Skeletal muscle satellite cell (primary cell): ENCODE measurements around the gene NUBP2.

Source experiments
- H3K27me3 ChIP-seq: 2 replicates; pipeline ENCODE4 v1.7.0; 2013; ENCODE audit warnings: low read length; ENCODE audit not compliant: control insufficient read depth, insufficient read depth
- H3K36me3 ChIP-seq: 2 replicates; pipeline ENCODE4 v1.7.0; 2013; ENCODE audit warnings: mild to moderate bottlenecking, control low read depth, low read length; ENCODE audit not compliant: insufficient read depth
- H3K4me1 ChIP-seq: 2 replicates; pipeline ENCODE4 v1.7.0; 2013; ENCODE audit warnings: low read length; ENCODE audit not compliant: control insufficient read depth, insufficient read depth
- H3K4me2 ChIP-seq: 2 replicates; pipeline ENCODE4 v1.7.0; 2013; ENCODE audit warnings: mild to moderate bottlenecking, low read length
- H3K4me3 ChIP-seq: 2 replicates; pipeline ENCODE4 v1.7.0; 2013; ENCODE audit warnings: low read length
- H3K9ac ChIP-seq: 2 replicates; pipeline ENCODE4 v1.7.0; 2013; ENCODE audit warnings: mild to moderate bottlenecking, low read depth, low read length, moderate library complexity
- H3K9me3 ChIP-seq: replicated peaks from 2 replicates; pipeline ENCODE4 v1.7.0; 2013; ENCODE audit warnings: mild to moderate bottlenecking, control low read depth, low read length

Gene NUBP2

DNA sequence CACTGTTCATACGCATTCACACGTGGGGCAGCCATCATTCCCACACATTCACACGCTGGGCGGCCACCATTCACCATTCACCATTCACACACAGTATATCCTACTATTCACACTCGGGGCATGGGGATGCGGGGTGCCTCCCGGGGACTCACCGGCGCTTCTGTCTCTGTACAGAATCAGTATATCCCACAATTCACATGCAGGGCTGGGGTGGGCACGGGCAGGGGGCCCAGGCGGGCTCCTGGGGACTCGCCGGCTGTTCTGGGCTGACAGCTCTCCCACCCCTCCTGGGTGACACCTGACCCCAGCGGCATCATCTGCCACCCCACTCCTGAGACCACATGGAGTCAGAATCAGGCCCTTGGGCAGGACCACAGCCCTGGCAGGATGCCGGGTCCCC, 21.0 kb upstream of the NUBP2 start:
- no peaks in the 10 kb centered on the region for H3K4me1 ChIP-seq
- H3K36me3 ChIP-seq: peaks cover 66% of the 10 kb centered on the region

DNA sequence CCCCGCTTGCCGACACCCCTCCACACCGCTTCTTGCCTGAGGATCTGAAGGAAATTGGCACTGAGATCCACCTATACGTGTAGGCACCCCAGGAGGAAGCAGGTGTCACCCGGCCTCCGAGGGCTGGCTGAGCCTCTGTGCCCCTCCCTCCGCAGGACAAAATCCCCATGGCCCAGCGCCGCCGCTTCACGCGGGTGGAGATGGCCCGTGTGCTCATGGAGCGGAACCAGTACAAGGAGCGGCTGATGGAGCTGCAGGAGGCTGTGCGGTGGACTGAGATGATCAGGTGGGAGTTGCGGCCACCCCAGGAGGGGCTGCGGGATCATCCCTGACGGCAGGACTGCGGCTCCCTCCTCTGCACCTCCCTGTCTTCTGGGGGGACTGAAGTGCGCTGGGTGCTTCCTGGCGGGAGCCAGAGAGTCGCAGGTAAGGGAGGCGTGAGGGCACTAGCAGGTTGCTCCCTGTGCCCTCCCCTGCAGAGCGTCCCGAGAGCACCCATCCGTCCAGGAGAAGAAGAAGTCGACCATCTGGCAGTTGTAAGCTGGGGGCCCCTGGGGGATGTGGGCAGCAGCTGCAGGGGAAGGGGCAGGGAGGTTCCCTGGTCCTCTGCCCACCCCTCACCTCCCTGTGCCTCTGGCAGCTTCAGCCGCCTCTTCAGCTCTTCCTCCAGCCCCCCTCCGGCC, 20.4 kb upstream of the NUBP2 start:
- Histone ChIP-seq H3K4me3 (no peak overlapping the region), H3K4me1 (no peaks in the 10 kb centered on the region), H3K9me3 (no peaks in the 10 kb centered on the region), H3K4me2 (no peak overlapping the region), H3K9ac (no peak overlapping the region), H3K27me3 (no peaks in the 10 kb centered on the region), H3K36me3 (peaks cover 71% of the 10 kb centered on the region)

More for the DNA sequence above, 21.0 kb upstream of the NUBP2 start:
- H3K9ac ChIP-seq: no peak overlapping the region
- no peak overlapping the region for H3K4me2 ChIP-seq
- H3K27me3 ChIP-seq: no peaks in the 10 kb centered on the region
- H3K9me3 ChIP-seq: no peaks in the 10 kb centered on the region
- no peak overlapping the region for H3K4me3 ChIP-seq

DNA sequence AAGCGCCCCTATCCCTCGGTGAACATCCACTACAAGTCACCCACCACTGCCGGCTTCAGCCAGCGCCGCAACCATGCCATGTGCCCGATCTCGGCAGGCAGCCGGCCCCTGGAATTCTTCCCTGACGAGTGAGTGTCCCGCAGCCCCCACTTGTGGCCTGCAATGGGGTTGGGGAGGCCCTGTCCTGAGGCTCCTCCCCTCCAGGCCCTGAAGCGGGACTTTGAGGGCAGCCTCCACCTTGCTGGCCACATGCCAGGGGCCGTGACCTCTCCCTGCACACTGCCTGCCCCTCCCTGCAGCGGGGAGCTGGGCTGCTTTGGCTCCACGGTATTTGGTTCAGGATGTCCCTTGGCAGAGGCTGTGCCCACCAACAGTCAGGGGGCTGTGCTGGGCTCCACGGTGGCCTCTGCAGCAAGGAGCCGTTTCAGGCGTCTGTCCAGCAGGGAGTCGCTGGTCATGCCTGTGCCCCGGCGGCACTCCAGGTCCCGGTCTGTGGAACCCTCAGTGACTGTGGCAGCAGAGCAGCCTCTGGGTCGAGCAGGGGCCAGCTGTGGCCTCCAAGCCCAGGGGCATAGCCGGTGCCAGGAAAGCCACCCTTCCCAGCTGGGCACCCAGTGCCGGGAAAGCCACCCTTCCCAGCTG, 19.8 kb upstream of the NUBP2 start:
- H3K9ac ChIP-seq: no peak overlapping the region
- H3K4me2 ChIP-seq: no peak overlapping the region
- no peaks in the 10 kb centered on the region for H3K9me3 ChIP-seq
- H3K27me3 ChIP-seq: no peaks in the 10 kb centered on the region
- no peak overlapping the region for H3K4me3 ChIP-seq
- H3K4me1 ChIP-seq: no peaks in the 10 kb centered on the region
- peaks cover 74% of the 10 kb centered on the region for H3K36me3 ChIP-seq

DNA sequence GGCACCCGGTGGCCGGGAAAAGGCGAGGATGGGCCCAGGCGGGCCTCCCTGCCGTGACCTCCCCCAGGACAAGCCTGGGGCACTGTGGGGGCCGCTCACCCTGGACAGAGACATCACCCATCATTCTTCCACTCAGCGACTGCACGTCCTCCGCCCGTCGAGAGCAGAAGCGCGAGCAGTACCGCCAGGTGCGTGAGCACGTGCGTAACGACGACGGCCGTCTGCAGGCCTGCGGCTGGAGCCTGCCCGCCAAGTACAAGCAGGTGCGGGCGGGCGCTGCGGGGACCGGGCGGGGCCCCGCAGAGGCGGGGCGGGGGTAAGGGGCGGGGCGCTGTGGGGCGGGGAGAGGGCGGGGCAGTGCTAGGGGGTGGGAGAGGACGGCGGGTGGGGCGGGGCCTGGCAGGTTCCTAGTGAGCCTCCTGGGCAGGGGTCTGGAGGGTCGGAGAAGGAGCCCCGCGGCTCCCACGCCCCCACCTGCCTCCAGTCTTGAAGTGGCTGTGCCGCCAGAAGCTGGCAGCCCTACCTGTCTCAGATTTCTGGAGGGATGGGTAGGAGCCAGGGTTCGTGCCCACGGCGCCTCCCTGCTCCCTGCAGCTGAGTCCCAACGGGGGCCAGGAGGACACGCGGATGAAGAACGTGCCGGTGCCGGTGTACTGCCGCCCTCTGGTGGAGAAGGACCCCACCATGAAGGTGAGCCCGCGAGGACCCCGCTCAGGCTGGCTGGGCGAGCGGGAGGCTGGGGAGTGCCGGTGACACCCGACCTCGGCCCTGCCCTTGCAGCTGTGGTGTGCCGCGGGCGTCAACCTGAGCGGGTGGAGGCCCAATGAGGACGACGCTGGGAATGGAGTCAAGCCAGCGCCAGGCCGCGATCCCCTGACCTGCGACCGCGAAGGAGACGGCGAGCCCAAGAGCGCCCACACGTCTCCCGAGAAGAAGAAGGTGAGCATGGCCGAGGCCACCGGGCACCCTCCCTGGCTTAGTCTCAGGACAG, 18.9 kb upstream of the NUBP2 start:
- Histone ChIP-seq H3K9me3 (no peaks in the 10 kb centered on the region), H3K4me2 (no peak overlapping the region), H3K9ac (no peak overlapping the region), H3K4me1 (no peaks in the 10 kb centered on the region), H3K4me3 (no peak overlapping the region), H3K36me3 (peaks cover 77% of the 10 kb centered on the region), H3K27me3 (no peaks in the 10 kb centered on the region)

DNA sequence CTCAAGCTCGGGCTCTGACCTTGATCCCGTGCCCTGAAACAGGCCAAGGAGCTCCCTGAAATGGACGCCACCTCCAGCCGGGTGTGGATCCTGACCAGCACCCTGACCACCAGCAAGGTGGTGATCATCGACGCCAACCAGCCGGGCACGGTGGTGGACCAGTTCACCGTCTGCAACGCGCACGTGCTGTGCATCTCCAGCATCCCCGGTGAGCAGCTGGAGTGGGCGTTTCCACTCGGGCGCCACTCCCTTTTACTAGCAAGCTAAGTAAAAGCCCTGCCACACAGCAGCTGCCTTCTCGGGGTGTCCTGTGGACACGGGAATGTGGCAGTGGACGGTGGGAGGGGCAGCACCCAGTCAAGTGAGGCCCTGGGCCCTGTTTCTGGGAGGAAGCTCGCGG, 17.8 kb upstream of the NUBP2 start:
- peaks cover 82% of the 10 kb centered on the region for H3K36me3 ChIP-seq
- H3K4me2 ChIP-seq: no peak overlapping the region
- H3K4me1 ChIP-seq: peaks cover 1% of the 10 kb centered on the region
- no peaks in the 10 kb centered on the region for H3K9me3 ChIP-seq
- H3K4me3 ChIP-seq: no peak overlapping the region
- no peak overlapping the region for H3K9ac ChIP-seq
- no peaks in the 10 kb centered on the region for H3K27me3 ChIP-seq

DNA sequence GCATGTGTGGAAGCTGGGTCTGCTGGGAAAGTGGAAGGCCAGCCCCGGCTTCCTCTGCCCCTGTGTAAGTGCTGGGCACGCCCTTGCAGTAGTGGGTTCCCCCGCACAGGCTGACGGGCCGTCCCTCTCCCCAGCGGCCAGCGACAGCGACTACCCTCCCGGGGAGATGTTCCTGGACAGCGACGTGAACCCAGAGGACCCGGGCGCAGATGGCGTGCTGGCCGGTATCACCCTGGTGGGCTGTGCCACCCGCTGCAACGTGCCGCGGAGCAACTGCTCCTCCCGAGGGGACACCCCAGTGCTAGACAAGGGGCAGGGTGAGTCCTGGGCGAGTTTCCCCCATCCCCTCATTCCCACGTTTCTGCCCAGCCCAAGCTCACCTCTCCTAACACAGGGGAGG, 16.9 kb upstream of the NUBP2 start:
- Histone ChIP-seq H3K4me3 (no peak overlapping the region), H3K9ac (no peak overlapping the region), H3K9me3 (no peaks in the 10 kb centered on the region), H3K4me2 (no peak overlapping the region), H3K27me3 (no peaks in the 10 kb centered on the region), H3K4me1 (peaks cover 10% of the 10 kb centered on the region), H3K36me3 (peaks cover 76% of the 10 kb centered on the region)

DNA sequence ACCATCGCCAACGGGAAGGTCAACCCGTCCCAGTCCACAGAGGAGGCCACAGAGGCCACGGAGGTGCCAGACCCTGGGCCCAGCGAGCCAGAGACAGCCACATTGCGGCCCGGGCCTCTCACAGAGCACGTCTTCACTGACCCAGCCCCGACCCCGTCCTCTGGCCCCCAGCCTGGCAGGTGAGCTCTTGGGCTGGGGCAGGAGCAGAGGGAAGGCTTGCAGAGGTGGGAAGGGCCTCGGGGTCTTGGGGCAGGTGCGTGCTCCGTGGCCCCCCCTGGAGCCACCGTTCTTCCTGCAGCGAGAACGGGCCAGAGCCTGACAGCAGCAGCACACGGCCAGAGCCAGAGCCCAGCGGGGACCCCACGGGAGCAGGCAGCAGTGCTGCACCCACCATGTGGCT, 16.5 kb upstream of the NUBP2 start:
- no peak overlapping the region for H3K9ac ChIP-seq
- H3K9me3 ChIP-seq: no peaks in the 10 kb centered on the region
- H3K4me1 ChIP-seq: peaks cover 11% of the 10 kb centered on the region
- no peak overlapping the region for H3K4me3 ChIP-seq
- H3K27me3 ChIP-seq: no peaks in the 10 kb centered on the region
- no peak overlapping the region for H3K4me2 ChIP-seq
- H3K36me3 ChIP-seq: peaks cover 76% of the 10 kb centered on the region

DNA sequence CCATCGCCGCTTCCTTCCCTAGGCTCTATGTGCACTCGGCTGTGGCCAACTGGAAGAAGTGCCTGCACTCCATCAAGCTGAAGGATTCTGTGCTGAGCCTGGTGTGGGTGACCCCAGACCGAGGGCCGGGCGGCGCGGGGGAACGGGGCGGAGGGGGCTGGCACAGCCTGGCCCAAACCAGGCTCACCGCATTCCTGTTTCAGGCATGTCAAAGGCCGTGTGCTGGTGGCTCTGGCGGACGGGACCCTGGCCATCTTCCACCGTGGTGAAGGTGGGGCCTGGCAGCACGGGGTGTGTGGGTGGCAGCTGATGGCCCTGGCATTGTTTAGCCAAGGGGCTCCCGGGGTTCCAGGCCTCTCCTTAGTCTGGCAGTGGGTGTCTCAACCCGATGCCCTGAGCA, 16.1 kb upstream of the NUBP2 start:
- peaks cover 11% of the 10 kb centered on the region for H3K4me1 ChIP-seq
- peaks cover 76% of the 10 kb centered on the region for H3K36me3 ChIP-seq
- no peak overlapping the region for H3K9ac ChIP-seq
- no peak overlapping the region for H3K4me3 ChIP-seq
- H3K27me3 ChIP-seq: no peaks in the 10 kb centered on the region
- H3K4me2 ChIP-seq: no peak overlapping the region
- no peaks in the 10 kb centered on the region for H3K9me3 ChIP-seq

DNA sequence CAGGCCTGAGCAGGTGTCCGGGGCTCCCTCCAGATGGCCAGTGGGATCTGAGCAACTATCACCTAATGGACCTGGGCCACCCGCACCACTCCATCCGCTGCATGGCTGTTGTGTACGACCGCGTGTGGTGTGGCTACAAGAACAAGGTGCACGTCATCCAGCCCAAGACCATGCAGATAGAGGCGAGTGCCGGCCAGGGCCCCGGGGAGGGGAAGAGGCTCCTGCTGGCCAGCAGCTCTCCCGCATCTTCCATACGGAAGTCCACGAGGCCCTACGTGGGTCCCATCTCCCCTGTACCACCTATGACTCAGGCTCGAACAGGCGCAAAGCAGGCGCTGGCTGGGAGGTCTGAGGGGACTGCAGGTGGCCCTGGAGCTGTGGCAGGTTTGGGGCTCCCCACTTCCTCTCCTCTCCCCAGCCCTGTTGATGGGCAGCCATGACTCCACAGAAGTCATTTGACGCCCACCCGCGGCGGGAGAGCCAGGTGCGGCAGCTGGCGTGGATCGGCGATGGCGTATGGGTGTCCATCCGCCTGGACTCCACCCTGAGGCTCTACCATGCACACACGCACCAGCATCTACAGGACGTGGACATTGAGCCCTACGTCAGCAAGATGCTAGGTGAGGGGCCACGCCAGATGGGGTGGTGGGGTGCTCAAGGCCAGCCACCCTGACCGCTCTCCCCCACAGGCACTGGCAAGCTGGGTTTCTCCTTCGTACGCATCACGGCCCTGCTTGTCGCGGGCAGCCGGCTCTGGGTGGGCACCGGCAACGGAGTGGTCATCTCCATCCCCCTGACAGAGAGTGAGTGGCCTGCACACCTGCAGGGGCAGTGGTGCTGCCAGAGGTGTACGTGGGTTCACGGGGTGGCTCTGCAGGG, 15.4 kb upstream of the NUBP2 start:
- Histone ChIP-seq H3K4me1 (peaks cover 18% of the 10 kb centered on the region), H3K27me3 (no peaks in the 10 kb centered on the region), H3K9me3 (no peaks in the 10 kb centered on the region), H3K9ac (no peak overlapping the region), H3K36me3 (peaks cover 70% of the 10 kb centered on the region), H3K4me2 (no peak overlapping the region), H3K4me3 (no peak overlapping the region)

DNA sequence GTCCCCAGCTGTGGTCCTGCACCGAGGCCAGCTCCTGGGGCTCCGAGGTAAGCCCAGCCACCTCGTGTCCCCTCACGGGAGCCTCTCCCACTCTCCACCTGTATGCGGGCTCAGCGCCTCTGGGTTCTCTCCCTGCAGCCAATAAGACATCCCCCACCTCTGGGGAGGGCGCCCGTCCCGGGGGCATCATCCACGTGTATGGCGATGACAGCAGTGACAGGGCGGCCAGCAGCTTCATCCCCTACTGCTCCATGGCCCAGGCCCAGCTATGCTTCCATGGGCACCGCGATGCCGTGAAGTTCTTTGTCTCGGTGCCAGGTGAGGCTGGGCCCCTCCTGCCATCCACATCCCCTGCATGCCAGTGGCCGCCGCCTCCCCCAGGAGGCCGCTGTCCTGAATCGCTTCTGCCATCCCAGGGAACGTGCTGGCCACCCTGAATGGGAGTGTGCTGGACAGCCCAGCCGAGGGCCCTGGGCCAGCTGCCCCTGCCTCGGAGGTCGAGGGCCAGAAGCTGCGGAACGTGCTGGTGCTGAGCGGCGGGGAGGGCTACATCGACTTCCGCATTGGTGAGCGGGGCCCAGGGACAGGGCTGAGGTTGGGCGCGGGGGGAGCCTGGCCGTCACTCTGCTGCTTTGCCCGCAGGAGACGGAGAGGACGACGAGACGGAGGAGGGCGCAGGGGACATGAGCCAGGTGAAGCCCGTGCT, 14.5 kb upstream of the NUBP2 start:
- Histone ChIP-seq H3K36me3 (peaks cover 62% of the 10 kb centered on the region), H3K4me3 (no peak overlapping the region), H3K4me1 (peaks cover 19% of the 10 kb centered on the region), H3K9me3 (no peaks in the 10 kb centered on the region), H3K9ac (no peak overlapping the region), H3K27me3 (no peaks in the 10 kb centered on the region), H3K4me2 (no peak overlapping the region)
